Natural killer cell treated with Interleukin-12 subunit alpha and Interleukin-12 subunit beta and Interleukin-15 and Interleukin-18, amount 100 ng/mL, for 72 hours (primary cell): ENCODE data around the gene SCEL. TPM values are rescaled to one million over a fixed set of nuclear protein-coding genes. Genes with fewer than 3 reads are reported as not detected.

Experiments
- ATAC-seq, 2 donors: fragments of 150-1000 bp; cut with Tn5 transposase in 1 of 2; sonication (Bioruptor Pico), chemical (Tn5 transposase) in 1 of 2; 2 replicates each; pipeline ENCODE4 v1.10.0; 2021
- DNase-seq: peaks from one replicate; pipeline ENCODE4 v3.0.0; 2022; ENCODE audit warnings: low spot score
- H3K27ac Mint-ChIP-seq, 2 donors: 1 replicate in 1 of 2; 2 replicates in 1 of 2; pipeline ENCODE4 v1.8.0; 2022; ENCODE audit warnings: mixed read lengths in 2 of 2, mild to moderate bottlenecking in 1 of 2, moderate library complexity in 1 of 2
- H3K27me3 Mint-ChIP-seq, 2 donors: 1 replicate in 1 of 2; 2 replicates in 1 of 2; pipeline ENCODE4 v1.8.0; 2022; ENCODE audit warnings: mixed read lengths in 2 of 2
- H3K36me3 Mint-ChIP-seq: one replicate; pipeline ENCODE4 v1.8.0; 2022; ENCODE audit warnings: mixed read lengths
- H3K4me1 Mint-ChIP-seq, 2 donors: 1 replicate in 1 of 2; 2 replicates in 1 of 2; pipeline ENCODE4 v1.8.0; 2022; ENCODE audit warnings: low read depth in 2 of 2, mixed read lengths in 2 of 2, mild to moderate bottlenecking in 1 of 2
- H3K4me3 Mint-ChIP-seq: one replicate; pipeline ENCODE4 v1.8.0; 2022; ENCODE audit warnings: mixed read lengths
- H3K9me3 Mint-ChIP-seq: 2 replicates; pipeline ENCODE4 v1.8.0; 2022; ENCODE audit warnings: mixed read lengths
- total RNA-seq, 2 donors: library from RNA; stranded (reverse); gene quantifications; one replicate each; pipeline ENCODE4 v1.2.3, GENCODE V29; 2022

Gene SCEL
- total RNA-seq, 2 donors from 2014 or later, result not detected

DNA sequence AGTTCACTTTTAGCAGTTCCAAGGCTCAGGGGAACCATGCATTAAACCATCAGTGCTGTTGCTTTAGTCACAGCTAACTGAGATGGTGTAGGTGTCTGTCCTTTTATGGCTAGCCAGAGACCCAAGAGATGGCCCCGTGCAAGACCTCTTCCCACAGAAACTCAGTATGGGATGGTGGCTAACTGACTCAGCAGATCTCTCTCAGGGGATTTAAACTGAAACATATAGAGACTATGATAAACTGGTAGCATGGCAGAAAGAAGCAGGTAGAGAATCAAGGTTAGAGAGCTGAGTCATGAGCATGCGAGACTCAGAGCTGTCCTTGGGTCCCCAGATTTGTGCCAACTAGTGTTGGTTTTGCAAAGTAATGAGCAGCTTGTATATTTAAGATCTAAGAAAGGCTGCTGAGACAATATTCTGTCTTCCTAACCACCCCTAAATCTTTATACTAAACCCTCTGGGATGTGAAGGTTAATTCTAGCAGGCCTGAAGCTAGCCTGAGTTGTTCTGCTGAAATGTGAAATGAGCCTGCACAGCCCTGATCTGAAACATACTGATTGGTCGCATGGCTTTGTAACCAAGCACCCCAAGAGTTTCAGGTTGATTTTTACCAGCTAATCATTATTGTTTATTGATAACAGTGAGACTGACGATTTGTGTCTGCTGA, 6.5 kb upstream of the SCEL start:
- Mint-ChIP-seq H3K4me3 (no peak overlapping the region), H3K27ac (no peak overlapping the region), H3K27me3 (peaks cover 17 to 24% of the 10 kb centered on the region in 2 donors), H3K9me3 (no peaks in the 10 kb centered on the region), H3K36me3 (no peaks in the 10 kb centered on the region), H3K4me1 (no peaks in the 10 kb centered on the region)
- ATAC-seq (no peak), DNase-seq (no peak)

DNA sequence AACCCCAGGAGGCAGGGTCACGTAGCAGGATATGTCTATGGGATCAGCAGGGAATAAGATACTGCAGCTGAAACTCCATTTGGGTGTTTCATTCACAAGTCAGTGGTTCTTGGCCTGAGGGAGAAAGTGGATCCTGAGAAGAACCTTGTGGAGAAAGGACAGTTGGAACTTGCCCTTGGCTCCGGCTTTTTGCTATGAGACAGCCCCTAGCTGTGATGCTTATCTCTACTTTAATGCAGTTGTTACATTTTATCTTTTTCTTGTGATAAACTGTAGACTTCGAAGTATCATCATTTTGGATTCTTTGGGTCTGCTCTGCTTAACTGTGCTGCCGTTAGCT, 6.0 kb upstream of the SCEL start:
- peaks cover 16 to 27% of the 10 kb centered on the region in 2 donors for H3K27me3 Mint-ChIP-seq

DNA sequence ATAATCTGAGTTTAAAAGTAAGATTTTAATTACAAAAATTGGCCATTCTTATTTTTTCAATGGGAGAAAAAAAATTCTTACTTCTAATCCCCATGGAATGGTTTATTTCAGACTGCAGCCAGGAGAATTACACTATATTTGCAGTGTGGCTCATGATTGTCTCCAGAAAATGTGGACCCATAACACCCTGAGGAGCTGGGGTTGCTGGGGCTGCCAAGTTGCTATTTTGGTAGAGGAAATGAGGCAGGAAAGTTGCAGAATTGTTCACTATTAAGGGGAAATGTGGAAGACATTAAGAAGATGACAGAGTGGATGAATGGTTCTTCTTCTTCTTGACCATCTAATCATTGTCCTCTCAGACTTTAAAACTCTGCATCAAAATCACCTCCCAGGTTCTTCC, 4.6 kb upstream of the SCEL start:
- ATAC-seq (no peak), DNase-seq (no peak)
- Mint-ChIP-seq H3K27me3 (peaks cover 17 to 32% of the 10 kb centered on the region in 2 donors), H3K36me3 (no peaks in the 10 kb centered on the region), H3K4me3 (no peak overlapping the region), H3K27ac (no peak overlapping the region), H3K9me3 (no peaks in the 10 kb centered on the region), H3K4me1 (no peaks in the 10 kb centered on the region)

More for the DNA sequence above, 6.0 kb upstream of the SCEL start:
- DNase-seq (no peak), ATAC-seq (no peak)
- Mint-ChIP-seq H3K27ac (no peak overlapping the region), H3K4me3 (no peak overlapping the region), H3K36me3 (no peaks in the 10 kb centered on the region), H3K4me1 (no peaks in the 10 kb centered on the region), H3K9me3 (no peaks in the 10 kb centered on the region)

DNA sequence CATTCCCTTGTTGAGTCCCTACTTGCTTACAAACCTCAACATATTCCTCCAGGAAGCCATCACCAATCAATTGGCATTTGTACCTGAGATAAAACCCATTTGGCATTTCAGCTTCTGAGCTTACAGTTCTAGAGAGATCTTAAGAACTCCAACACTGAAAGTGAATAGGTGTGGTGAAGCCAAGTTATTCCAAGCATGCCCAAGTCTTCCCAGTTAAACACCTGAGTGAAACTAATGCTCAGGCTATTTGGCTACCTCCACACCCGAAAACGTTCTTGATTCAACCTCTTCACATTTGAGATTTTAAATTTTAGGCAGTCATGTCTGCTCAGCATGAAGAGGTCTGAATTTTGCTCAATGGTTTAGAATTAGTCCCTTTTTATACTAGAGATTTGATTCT, 2.5 kb upstream of the SCEL start:
- no peak overlapping the region for H3K4me3 Mint-ChIP-seq

DNA sequence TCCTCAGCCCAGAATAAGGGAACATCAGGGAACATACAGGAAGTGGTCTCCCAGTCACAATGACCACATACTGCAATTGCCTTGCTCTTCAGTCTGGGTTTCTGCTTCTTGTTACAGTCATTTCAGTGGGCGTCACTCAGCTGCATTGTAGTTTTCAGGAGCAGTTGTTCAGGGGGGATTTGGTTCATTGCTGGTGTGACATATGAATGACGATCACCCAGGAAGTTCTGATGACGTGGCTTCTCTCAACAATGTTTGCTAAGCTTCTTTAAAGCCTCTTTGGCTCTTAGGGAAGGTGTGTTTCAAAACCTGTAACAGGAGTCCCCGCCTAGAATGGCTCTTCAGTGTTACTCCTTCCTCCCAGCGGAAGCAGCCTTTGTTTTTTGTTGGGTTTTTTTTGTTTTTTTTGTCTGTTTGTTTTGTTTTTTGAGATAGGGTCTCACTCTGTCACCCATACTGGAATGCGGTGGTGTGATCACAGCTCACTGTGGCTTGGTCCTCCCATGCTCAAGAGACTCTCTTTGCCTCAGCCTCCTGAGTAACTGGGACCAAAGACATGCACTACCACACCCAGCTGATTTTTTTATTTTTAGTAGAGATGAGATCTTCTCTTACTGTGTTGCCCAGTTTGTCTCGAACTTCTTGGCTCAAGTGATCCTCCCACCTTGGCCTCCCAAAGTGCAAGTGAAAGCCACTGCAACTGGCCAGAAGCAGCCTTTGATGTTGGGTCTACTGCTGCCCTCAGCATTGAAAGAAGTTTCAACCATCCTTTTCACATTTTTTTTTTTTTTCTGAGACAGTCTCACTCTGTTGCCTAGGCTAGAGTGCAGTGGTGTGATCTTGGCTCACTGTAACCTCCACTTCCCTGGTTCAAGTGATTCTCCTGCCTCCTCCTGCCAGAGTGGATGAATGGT, 1.4 kb upstream of the SCEL start:
- no peak for ATAC-seq
- H3K27me3 Mint-ChIP-seq, result peaks cover 9 to 34% of the 10 kb centered on the region in 2 donors

More for the DNA sequence above, 2.5 kb upstream of the SCEL start:
- Mint-ChIP-seq H3K4me1 (no peaks in the 10 kb centered on the region), H3K36me3 (no peaks in the 10 kb centered on the region), H3K27ac (no peak overlapping the region), H3K9me3 (no peaks in the 10 kb centered on the region), H3K27me3 (peaks cover 9 to 34% of the 10 kb centered on the region in 2 donors)
- no peak for DNase-seq
- no peak for ATAC-seq

DNA sequence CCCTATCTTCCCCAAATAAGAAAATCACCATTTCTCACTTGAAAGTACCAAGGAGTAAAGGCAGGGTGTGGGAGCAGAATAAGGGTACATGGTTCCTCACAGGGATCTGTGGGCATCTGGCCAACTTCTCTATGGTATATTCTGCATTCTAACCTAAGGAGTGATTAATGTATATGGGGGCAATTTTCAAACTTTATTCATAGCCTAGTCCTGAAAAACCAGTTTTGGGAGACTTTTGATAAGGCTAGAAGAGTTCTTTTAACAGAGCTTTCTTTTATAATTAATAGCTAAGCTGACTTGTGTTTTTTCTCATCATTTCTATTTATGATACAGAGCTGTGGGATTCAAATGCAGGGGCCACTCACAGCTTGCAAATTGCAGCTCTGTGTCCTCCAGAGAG, 852 bp downstream of the SCEL start:
- DNase-seq (no peak), ATAC-seq (no peak)
- no peaks in the 10 kb centered on the region for H3K9me3 Mint-ChIP-seq
- no peak overlapping the region for H3K27ac Mint-ChIP-seq
- no peaks in the 10 kb centered on the region for H3K4me1 Mint-ChIP-seq
- peaks cover 11 to 38% of the 10 kb centered on the region in 2 donors for H3K27me3 Mint-ChIP-seq
- H3K36me3 Mint-ChIP-seq, result no peaks in the 10 kb centered on the region
- no peak overlapping the region for H3K4me3 Mint-ChIP-seq

More for the DNA sequence above, 1.4 kb upstream of the SCEL start:
- no peaks in the 10 kb centered on the region for H3K9me3 Mint-ChIP-seq
- no peak overlapping the region for H3K4me3 Mint-ChIP-seq
- H3K4me1 Mint-ChIP-seq, result no peaks in the 10 kb centered on the region
- no peak overlapping the region for H3K27ac Mint-ChIP-seq
- DNase-seq, result no peak
- no peaks in the 10 kb centered on the region for H3K36me3 Mint-ChIP-seq

DNA sequence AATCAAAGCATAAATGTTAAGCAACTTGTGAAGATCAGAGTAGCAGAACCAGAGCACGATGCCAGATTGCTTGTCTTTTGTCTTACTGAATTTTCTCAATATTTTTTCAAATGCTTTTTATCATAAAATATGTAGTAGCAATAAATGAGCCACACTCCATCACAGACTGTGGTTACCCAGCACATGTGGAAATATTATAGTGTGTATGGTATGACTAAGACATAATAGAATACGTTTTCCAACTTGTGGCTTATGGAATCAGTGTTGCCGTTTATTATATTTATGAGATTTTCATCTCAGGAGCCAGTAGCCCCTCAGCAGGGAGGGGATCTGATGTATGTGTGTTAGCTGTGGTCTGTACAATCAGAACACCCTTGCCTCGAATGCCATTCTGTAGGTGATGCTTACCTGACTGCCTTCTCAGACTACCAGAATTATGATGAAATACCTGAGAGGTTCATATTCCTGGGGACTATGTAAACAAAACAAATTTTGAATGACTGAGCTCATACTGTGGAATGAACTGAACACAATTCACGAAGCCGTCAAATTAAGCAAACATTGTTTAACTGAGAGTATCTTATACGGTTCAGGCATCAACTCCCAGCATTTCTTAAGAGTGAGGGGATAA, 1.9 kb downstream of the SCEL start:
- DNase-seq (no peak), ATAC-seq (no peak)
- Mint-ChIP-seq H3K36me3 (no peaks in the 10 kb centered on the region), H3K4me1 (no peaks in the 10 kb centered on the region), H3K9me3 (no peaks in the 10 kb centered on the region), H3K27ac (no peak overlapping the region), H3K4me3 (no peak overlapping the region), H3K27me3 (peaks cover 11 to 38% of the 10 kb centered on the region in 2 donors)

DNA sequence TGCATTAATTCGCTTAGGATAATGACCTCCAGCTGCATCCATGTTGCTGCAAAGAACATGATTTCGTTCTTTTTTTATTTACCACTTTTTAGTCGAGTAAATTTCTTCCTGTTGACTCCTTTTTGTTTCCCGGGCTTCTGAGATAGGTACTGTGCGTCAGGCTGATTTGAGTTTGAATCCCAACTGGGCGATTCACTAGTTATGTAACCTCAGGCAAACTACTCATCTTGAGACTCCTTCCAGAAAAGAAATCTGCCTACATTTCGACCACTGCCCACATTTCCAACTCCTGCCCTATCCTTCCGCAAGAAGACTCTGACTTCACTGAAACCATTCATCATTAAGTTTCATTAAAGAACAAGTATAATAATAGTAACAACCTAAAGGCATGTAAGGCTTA, 8.2 kb downstream of the SCEL start:
- H3K4me3 Mint-ChIP-seq, result no peak overlapping the region
- DNase-seq, result no peak
- no peak for ATAC-seq
- no peaks in the 10 kb centered on the region for H3K36me3 Mint-ChIP-seq
- H3K27ac Mint-ChIP-seq, result no peak overlapping the region
- H3K9me3 Mint-ChIP-seq, result no peaks in the 10 kb centered on the region
- peaks cover 16 to 35% of the 10 kb centered on the region in 2 donors for H3K27me3 Mint-ChIP-seq
- H3K4me1 Mint-ChIP-seq, result no peaks in the 10 kb centered on the region

DNA sequence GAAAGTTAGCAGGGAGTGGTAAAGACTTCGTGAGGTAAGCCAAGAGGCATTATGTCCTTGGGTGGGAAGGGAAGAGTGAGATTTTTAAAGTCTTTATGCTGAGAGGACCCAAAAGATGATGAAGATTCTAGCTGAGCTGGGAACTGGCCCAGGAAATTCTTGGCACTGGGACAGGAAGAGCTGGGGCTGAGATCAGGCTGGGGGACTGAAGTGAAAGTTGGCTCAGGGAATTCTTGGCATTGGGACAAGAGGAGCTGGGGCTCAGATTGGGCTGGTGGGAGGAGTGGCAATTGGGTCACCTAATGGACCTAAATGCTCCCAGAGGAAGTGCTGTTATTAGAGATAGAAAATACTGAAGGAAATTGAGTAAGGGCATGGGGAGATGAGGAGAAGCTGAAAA, 8.8 kb downstream of the SCEL start:
- no peak for DNase-seq
- ATAC-seq, result no peak
- Mint-ChIP-seq H3K9me3 (no peaks in the 10 kb centered on the region), H3K4me1 (no peaks in the 10 kb centered on the region), H3K27me3 (peaks cover 18 to 40% of the 10 kb centered on the region in 2 donors), H3K4me3 (no peak overlapping the region), H3K27ac (no peak overlapping the region), H3K36me3 (no peaks in the 10 kb centered on the region)

DNA sequence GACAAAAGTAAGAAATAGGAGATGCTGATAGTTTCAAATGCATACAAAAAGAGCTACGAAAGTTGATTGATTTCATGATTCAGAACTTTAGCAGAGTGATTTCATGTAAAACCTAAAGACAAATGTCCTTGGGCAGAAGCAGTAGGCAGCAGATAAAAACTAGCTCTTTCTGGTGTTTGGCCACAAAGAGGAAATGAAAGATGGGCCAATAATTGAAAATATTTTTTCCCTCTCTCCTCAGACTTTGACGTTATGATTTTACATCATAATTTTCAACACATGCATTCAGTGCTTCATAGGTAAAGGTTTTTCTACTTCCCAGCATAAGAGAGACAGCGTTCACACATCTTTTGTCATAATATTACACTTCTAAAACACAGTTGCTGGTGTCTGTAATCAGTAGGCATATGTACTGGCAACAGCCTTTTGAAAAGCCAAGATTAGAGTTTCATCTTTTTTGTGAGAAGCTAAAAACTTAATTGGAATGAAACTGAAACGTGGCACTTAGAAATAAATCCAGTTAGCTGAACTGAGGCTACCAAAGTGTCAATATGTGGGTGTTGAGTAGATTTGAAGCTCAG, 9.3 kb downstream of the SCEL start:
- ATAC-seq (no peak), DNase-seq (no peak)
- Mint-ChIP-seq H3K36me3 (no peaks in the 10 kb centered on the region), H3K27ac (no peak overlapping the region), H3K4me3 (no peak overlapping the region), H3K27me3 (peaks cover 18 to 45% of the 10 kb centered on the region in 2 donors), H3K4me1 (no peaks in the 10 kb centered on the region), H3K9me3 (no peaks in the 10 kb centered on the region)

DNA sequence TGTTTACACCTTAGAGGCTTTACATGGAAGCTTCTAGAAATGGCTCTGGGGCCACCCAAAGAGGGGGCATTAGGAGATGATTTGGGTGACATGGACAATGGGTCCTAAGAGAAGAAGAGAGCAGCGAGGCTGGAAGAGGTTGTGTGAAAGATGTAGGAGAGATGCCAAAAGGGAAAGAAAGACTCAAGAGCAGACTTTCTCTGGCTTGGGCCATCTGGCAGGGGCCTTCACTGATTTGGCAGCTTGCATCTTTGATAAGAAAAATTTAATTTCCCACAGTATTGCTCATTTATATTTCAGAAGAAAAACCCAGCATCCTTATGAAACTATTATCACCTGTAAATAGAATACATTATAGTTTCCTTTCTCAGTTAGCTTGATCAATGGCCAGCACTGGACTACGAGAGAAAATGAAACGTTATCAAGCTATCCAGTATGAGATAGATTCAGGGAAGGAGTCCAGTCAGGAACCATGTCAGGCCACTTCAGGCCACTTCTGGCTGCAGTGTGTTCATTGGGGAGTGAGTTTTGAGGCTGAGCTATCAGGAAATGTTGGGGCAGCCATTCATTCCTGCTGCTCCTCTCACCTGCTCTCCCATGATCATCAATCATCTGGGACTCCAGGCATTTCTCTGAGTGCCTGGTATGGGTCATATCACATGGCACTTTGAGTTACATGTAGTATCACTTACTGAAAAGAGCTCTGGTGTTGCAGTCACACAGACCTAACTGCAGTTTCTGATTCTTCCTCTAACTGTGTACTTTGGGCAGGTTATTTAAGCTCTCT, 10.3 kb downstream of the SCEL start:
- no peaks in the 10 kb centered on the region for H3K4me1 Mint-ChIP-seq
- H3K27ac Mint-ChIP-seq, result no peak overlapping the region
- DNase-seq, result no peak
- H3K9me3 Mint-ChIP-seq, result no peaks in the 10 kb centered on the region
- no peaks in the 10 kb centered on the region for H3K36me3 Mint-ChIP-seq
- ATAC-seq, result no peak
- H3K4me3 Mint-ChIP-seq, result no peak overlapping the region
- peaks cover 14 to 41% of the 10 kb centered on the region in 2 donors for H3K27me3 Mint-ChIP-seq

DNA sequence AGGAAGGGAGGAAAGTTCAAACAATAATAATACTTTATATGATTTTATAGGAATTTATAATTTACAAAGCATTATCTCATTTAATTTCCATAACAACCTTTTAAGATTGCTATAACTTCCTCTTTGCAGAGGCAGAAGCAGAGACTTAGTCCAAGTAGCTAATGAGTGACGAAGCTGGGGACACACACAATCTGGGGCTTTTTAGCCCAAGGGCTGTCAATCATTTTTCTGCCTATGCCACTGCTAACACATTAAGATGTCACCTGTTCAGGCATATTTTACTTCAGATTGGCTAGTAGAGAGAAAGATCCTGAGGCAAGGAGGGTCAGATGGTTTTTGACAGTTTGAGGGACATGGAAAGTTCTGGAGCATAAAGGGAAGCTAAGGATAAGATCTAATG, 12.6 kb downstream of the SCEL start:
- H3K36me3 Mint-ChIP-seq, result no peaks in the 10 kb centered on the region
- ATAC-seq (no peak), DNase-seq (no peak)
- no peaks in the 10 kb centered on the region for H3K9me3 Mint-ChIP-seq
- no peaks in the 10 kb centered on the region for H3K4me1 Mint-ChIP-seq
- no peak overlapping the region for H3K4me3 Mint-ChIP-seq
- H3K27ac Mint-ChIP-seq, result no peak overlapping the region
- peaks cover 13 to 38% of the 10 kb centered on the region in 2 donors for H3K27me3 Mint-ChIP-seq

DNA sequence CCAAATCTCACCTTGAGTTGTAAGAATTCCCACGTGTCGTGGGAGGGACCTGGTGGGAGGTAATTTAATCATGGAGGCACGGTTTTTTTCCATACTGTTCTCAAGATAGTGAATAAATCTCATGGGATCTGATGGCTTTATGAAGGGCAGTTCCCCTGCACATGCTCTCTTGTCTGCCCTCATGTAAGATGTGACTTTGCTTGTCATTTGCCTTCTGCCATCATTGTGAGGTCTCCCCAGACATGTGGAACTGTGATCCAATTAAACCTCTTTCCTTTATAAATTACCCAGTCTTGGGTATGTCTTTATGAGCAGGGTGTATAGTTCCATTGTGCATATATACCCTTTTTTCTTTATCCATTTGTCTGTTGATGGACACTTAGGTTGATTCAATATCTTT, 13.1 kb downstream of the SCEL start:
- Mint-ChIP-seq H3K27ac (no peak overlapping the region), H3K27me3 (peaks cover 13 to 36% of the 10 kb centered on the region in 2 donors), H3K36me3 (no peaks in the 10 kb centered on the region), H3K4me1 (no peaks in the 10 kb centered on the region), H3K9me3 (no peaks in the 10 kb centered on the region), H3K4me3 (no peak overlapping the region)
- ATAC-seq, result no peak
- DNase-seq, result no peak
